GM15510 (cell line): ENCODE data around the gene LHPP.

Source experiments
- POLR2A ChIP-seq: IDR thresholded peaks from 3 replicates; pipeline ENCODE4 v1.6.1; 2011; ENCODE audit warnings: borderline replicate concordance; ENCODE audit not compliant: insufficient read length; ENCODE audit errors: extremely low read depth

Gene LHPP

GRCh38 chr10:124632064-124632531 is 170.5 kb downstream of the LHPP start:
- TF ChIP-seq POLR2A: no peak

- TF ChIP-seq POLR2A: no peak
Observed at GRCh38 chr10:124632566-124632965, 170.9 kb downstream of the LHPP start.

GRCh38 chr10:124636271-124636995 is 174.8 kb downstream of the LHPP start:
- no peak for TF ChIP-seq POLR2A

GRCh38 chr10:124637091-124637700 is 175.6 kb downstream of the LHPP start:
- TF ChIP-seq POLR2A: no peak

- no peak for TF ChIP-seq POLR2A
Observed at GRCh38 chr10:124637746-124638145, 176.1 kb downstream of the LHPP start.

- TF ChIP-seq POLR2A: no peak
Observed at GRCh38 chr10:124639206-124639605, 177.6 kb downstream of the LHPP start.

GRCh38 chr10:124639646-124640045 is 178.0 kb downstream of the LHPP start:
- TF ChIP-seq POLR2A: no peak

GRCh38 chr10:124640056-124640455 is 178.4 kb downstream of the LHPP start:
- no peak for TF ChIP-seq POLR2A

GRCh38 chr10:124640538-124641231 is 179.1 kb downstream of the LHPP start:
- no peak for TF ChIP-seq POLR2A

GRCh38 chr10:124641282-124642087 is 179.9 kb downstream of the LHPP start:
- no peak for TF ChIP-seq POLR2A

- TF ChIP-seq POLR2A: no peak
Observed at GRCh38 chr10:124642088-124642710, 180.6 kb downstream of the LHPP start.

GRCh38 chr10:124643330-124644009 is 181.8 kb downstream of the LHPP start:
- TF ChIP-seq POLR2A: no peak

- TF ChIP-seq POLR2A: no peak
Observed at GRCh38 chr10:124644236-124644635, 182.6 kb downstream of the LHPP start.

- no peak for TF ChIP-seq POLR2A
Observed at GRCh38 chr10:124644771-124645415, 183.3 kb downstream of the LHPP start.

GRCh38 chr10:124645467-124646095 is 184.0 kb downstream of the LHPP start:
- no peak for TF ChIP-seq POLR2A
